Measurements from ENCODE around the gene SLC24A3.

The SLC24A3 gene

DNA sequence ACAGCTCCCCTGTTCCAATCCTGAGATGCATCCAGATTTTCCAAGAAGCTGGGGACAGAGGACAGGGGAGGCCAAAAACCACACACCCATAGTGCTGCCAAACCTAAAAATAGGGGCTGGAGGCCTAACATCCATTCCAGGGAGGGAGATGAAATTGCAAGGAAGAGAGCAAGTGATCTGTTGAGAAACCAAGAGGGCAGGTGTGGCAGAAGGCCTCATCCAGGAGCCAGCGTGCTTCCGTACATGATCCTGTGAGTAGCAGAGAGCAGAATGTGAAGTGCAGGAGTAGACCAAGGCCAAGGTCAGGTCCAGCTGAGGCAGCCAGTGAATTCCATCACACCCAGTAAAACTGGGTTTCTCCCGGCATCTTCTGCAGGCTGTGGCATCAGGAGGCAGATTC, 377.9 kb downstream of the SLC24A3 start:
- no peak for DNase-seq (ENCODE audit: low read depth in 3 of 3)

DNA sequence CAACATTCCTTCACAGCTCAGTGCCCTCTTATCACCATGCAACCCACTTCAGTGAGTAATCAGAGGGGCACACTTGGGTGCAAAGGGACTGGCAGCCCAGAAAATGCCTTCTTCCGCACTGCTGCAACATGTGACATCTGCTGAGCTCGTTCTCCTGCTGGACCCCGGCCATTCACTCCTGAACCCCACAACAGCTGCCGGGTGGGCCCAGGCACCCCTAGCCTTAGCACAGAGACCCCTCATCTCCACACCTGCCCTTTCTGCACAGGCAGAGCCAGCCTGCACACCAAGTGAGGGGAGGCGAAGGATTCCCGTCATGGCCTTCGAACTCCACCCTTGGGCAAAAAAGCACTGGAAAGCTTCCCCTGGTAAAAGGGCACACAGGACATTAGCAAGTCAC, 381.3 kb downstream of the SLC24A3 start:
- DNase-seq (ENCODE audit: low read depth in 3 of 3) = no peak

- DNase-seq (ENCODE audit: low read depth in 3 of 3) = no peak
These were observed 382.5 kb downstream of the SLC24A3 start for GRCh38 chr20:19594896-19595295.

GRCh38 chr20:19598117-19598850, 385.8 kb downstream of the SLC24A3 start:
- no peak for DNase-seq (ENCODE audit: low read depth in 3 of 3)

DNA sequence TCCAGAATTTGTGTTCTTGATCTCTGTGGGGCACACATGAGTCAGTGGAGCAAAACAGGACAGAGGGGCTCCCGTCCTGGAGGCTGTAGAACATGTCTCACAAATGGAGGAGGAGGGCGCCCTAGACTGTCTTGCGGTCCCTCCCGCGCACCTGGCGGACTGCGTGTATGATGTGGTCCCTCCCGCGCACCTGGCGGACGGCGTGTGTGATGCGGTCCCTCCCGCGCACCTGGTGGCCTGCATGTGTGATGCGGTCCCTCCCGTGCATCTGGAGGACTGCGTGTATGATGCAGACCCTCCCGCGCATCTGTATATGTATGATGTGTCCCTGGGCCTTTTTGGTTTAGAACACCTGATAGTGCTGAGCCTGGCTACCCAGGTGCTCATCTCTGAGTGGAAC, 386.8 kb downstream of the SLC24A3 start:
- no peak for DNase-seq (ENCODE audit: low read depth in 3 of 3)

DNA sequence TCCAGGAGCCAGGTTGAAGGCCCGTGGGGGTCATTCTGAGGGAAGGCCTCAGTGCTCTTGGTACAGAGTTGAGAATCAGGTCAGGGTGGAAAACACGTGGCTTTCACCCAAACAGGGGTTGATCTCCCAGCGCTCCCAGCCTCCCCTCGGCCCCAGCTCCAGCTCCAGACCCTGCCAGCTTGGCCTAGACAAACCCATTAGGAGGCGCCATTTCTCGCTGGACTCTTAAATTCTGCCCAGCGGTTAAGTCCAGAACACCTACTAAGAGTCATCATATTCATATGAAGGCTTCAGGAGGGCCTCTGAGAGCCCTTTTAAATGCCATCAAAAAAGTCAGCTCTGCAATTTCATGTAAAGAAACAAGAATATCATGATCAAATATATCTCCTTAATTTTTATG, 387.6 kb downstream of the SLC24A3 start:
- no peak for DNase-seq (ENCODE audit: low read depth in 3 of 3)

- DNase-seq (ENCODE audit: low read depth in 3 of 3) = no peak
These were observed 388.8 kb downstream of the SLC24A3 start for GRCh38 chr20:19601126-19601810.

DNA sequence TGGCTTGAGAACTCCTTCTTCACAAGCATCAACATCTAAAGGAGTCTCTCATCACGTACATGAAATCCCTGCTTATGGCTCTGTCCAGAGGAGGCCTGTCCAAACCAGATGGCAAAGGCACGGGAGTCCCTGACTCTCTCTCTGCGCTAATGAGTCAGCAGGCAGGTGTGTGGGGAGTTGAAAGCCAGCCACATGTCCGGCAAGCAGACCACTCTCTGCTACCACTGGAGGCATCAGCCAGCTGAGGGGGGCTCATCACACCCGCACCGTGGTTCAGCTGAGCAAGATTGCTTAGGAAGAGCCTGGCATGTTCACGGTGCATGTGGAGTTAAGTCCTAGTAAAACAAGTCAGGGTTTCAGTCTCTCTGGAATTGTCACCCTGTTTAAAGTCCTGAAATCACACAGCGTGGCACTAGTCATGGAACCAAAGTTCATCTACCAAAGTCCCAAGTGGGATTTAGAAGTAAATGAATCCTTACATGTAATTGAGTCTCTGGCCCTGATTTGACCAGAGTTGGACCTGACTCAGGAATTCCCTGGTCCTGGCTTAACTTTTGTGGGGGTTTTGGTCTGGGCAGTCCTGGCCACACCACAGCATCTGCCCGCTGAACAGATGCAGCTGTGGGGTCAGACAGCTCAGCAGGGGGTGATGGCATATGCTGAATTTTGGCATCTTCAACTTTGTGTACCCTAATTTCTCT, 390.4 kb downstream of the SLC24A3 start:
- DNase-seq (ENCODE audit: low read depth in 3 of 3) = no peak

DNA sequence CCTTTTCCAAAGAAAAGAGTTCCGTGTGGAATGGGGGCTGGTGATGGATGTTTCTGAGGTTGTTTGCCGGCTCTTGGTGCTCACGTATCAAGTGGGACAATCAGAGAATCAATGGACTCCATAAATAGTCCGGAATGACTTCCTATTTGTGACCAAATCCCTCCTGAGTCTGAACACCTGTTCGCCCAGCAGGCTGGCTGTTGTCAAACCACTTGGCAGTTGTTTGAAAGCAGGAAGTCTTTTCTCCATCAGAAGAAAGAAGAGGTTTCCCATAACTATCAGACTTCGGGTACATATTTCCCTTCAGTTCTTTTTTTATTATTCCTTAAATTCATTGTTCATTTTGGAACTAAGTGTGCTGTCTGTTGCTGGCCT, 390.9 kb downstream of the SLC24A3 start:
- DNase-seq (ENCODE audit: low read depth in 3 of 3) = no peak

- no peak for DNase-seq (ENCODE audit: low read depth in 3 of 3)
These were observed 393.5 kb downstream of the SLC24A3 start for GRCh38 chr20:19605786-19606485.

DNA sequence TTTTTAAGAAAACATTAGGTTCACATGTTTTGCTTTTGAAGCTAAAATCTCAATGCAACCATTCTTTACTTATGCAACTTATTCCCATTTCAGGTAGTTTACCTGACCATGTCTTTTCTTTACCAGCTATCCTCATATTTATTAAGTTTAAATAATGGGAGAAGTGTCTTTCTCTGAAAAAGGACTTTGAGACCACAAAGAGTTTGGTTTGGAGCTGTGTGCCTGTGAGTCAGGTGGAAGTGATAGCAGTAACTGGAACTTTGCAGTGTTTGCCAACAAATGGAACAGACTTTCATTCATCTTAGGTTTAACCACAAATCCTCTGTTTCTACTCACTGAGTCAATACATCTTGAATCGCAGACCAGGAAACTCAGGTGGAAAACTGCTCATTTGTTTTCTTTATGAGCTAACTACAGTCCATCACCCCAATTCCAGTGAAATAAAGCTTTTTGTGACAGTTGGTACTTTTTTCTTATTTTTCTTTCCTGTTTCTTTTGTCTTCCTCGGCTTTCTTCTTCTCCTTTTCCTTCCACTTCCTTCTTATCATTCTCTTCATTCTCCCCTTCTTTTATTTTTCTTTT, 397.3 kb downstream of the SLC24A3 start:
- DNase-seq (ENCODE audit: low read depth in 3 of 3) = no peak

- DNase-seq (ENCODE audit: low read depth in 3 of 3) = no peak
These were observed 403.2 kb downstream of the SLC24A3 start for GRCh38 chr20:19615629-19616028.

DNA sequence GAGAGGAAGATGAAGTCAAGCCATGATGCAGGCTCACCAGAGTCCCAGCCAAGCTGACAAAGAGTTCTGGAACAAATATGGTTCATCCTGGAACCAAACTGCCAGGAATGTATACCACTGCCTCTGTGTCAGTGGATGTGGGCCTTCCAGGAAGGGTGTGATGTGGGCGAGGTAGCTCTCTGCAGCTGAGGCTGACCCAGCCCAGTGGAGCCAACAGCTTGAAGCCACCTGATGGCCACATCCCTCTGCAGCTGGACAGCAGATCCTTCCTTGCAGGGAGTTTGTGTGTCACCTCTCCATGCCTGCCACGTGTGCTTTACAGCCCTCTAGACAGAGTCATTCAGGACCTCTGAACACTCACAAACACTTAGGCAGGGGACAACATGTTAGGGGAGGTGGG, 403.6 kb downstream of the SLC24A3 start:
- DNase-seq (ENCODE audit: low read depth in 3 of 3) = no peak

- DNase-seq (ENCODE audit: low read depth in 3 of 3) = no peak
These were observed 404.2 kb downstream of the SLC24A3 start for GRCh38 chr20:19616620-19617019.

DNA sequence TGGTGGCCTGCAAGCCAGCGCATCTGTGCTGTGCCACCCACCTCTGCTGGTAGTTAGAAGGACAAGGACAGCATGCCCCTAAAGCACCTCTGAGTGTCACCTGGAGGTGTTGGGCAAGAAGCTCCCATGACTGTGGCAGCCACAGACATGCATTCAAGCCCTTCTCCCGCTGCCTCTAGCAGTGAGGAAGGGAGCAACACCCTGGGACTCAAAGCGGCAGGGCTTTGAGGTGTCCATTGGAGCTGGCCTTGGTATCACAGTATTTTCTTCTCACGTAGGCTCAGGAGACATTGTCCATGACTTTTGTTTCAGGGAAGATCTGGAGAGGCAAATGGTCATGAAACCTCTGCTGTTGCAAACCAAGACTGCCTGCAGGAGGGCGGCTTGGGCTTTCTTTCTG, 404.8 kb downstream of the SLC24A3 start:
- no peak for DNase-seq (ENCODE audit: low read depth in 3 of 3)

DNA sequence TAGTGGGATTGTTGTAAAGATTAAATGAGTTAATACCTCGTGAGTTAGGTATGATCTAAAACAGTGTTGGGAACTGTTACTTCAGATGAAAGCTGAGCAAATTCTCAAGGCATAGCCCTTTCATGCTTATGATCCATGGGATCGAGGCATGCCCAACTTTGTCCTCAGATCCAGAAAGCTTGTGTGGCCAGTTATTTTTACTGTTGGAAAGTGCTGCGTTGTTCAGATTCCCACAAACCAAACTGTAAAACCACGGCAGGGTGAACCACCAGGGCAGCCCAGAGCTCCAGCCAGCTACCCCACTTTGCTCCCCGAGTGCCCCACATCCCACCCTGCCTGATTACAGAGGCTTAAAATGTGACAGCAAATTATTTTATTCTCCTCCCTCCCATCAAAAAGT, 406.3 kb downstream of the SLC24A3 start:
- DNase-seq (ENCODE audit: low read depth in 3 of 3) = no peak

DNA sequence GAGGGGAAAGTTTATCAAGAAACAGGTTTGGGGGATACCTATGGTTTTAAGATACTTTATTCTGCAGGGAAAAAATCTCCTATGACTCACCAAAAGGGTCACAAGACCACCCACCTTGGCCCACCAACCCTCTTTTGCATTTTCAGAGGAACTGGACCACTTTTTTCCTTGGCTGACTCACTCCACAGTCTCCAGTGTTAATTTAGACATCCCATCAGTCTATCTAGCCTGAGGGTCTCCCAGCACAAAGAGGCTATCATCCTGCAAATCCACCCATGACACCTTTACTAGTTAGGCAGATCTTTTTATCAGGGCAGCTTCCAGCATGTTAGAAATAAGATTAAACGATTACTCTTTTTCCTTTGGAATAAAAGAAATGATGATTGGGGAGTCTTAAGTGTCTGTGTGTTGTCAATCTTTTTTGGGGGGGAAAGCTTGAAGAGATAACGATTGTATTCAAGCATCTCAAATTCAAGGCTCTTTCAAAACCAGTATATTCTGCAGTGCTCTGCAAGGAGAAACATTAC, 407.5 kb downstream of the SLC24A3 start:
- no peak for DNase-seq (ENCODE audit: low read depth in 3 of 3)

DNA sequence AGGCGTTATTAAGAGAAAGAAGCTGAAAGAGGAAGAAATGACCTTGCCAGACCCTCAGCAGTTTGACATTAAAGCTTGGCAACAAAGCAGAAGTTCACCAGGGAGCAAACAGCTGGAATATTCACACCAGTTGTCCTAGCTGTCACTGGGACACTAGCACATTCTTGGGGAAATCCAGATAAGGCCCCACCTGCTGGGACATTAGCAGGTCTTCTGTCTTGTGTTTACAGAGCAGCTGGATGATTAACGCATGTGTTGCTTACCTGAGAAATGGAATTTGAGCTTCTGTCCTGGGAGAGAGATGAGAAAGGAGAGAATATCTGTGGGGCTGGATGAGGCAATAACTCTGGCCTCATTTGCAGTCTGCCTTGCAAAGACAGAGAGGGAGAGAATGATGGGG, 408.0 kb downstream of the SLC24A3 start:
- DNase-seq (ENCODE audit: low read depth in 3 of 3) = no peak

DNA sequence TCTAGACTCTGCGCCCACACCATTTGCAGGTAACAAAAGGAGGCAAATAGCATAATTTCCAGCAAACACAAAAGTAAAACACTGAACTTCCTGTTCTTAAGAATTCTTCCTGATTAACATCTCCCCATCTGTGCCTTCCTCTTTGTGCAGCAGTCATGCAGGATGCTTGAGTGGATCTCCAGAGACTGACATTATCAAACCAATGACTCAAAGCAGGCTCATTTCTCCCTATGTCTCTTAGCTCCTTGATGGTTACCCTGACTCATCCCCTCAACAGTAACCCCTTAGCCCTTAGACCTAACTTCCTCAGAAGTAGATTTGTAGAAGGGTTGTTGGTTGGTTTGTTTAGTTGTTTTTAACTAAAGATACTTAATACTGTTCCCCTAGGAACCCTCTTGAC, 408.6 kb downstream of the SLC24A3 start:
- DNase-seq (ENCODE audit: low read depth in 3 of 3) = no peak

- DNase-seq (ENCODE audit: low read depth in 3 of 3) = no peak
These were observed 412.0 kb downstream of the SLC24A3 start for GRCh38 chr20:19624221-19624965.

- DNase-seq (ENCODE audit: low read depth in 3 of 3) = no peak
These were observed 413.0 kb downstream of the SLC24A3 start for GRCh38 chr20:19625426-19625825.
